Prostate gland (tissue), 2 donors: Measurements from ENCODE around the gene COL23A1. TPM values are rescaled to one million over a fixed set of nuclear protein-coding genes. Genes with fewer than 3 reads are reported as not detected.

ENCODE experiments used
- DNase-seq: peaks from one replicate; pipeline ENCODE4 v3.0.0-alpha.2; 2019; ENCODE audit warnings: low spot score
- H3K27ac ChIP-seq, 2 donors: fragments of 200-600 bp; sonication (generic); 2 replicates each; pipeline ENCODE4 v1.5.1; 2017 to 2019
- H3K27me3 ChIP-seq: fragments of 200-600 bp; sonication (generic); replicated peaks from 2 replicates; pipeline ENCODE4 v1.5.1; 2019; ENCODE audit not compliant: insufficient read depth
- H3K36me3 ChIP-seq, 2 donors: fragments of 200-600 bp; sonication (generic); 1 replicate in 1 of 2; 2 replicates in 1 of 2; pipeline versions ENCODE4 v1.5.1 to v1.8.1; 2017 to 2019
- H3K4me1 ChIP-seq: fragments of 200-600 bp; sonication (generic); replicated peaks from 2 replicates; pipeline ENCODE4 v1.5.1; 2019
- H3K4me3 ChIP-seq, 2 donors: fragments of 200-600 bp; sonication (generic); 2 replicates each; pipeline ENCODE4 v1.5.1; 2017 to 2019
- H3K9me3 ChIP-seq: fragments of 200-600 bp; sonication (generic); 2 replicates; pipeline ENCODE4 v1.5.1; 2017
- CTCF ChIP-seq, 4 experiments: fragments of 200-600 bp in 2 of 4; fragments of 450-650 bp in 2 of 4; sonication (generic) in 2 of 4; IDR thresholded peaks; 1 replicate in 3 of 4; 2 replicates in 1 of 4; pipeline ENCODE4 v1.5.1; 2016 to 2019; ENCODE audit warnings: antibody characterized with exemption in 4 of 4, mild to moderate bottlenecking in 2 of 4, moderate library complexity in 2 of 4
- POLR2A ChIP-seq: fragments of 450-650 bp; IDR thresholded peaks from one replicate; pipeline ENCODE4 v1.6.1; 2016; ENCODE audit warnings: antibody characterized with exemption, mild to moderate bottlenecking
- POLR2AphosphoS5 ChIP-seq: sonication (generic); formaldehyde crosslinking; IDR thresholded peaks from one replicate; pipeline ENCODE4 v1.6.1; 2017; ENCODE audit warnings: antibody characterized with exemption
- WGBS: methylation state at CpG from one replicate; pipeline ENCODE4 v1.1.5; 2018; 5-methylcytosine and 5-hydroxymethylcytosine counted together
- intact Hi-C: fragments of 100-400 bp; cut with DNase I; formaldehyde crosslinking; loops from one replicate; pipeline ENCODE4 v1.14.2; 2022
- total RNA-seq, 2 donors: library from RNA; depleted of rRNA; stranded (reverse); fragments of >200 nt; gene quantifications; one replicate each; pipeline ENCODE4 v1.1.0, GENCODE V29; 2016

The COL23A1 gene
- total RNA-seq, 2 donors from 2014 or later = 2.7 to 6.1 TPM

GRCh38 chr5:178419196-178419595, 171.0 kb downstream of the COL23A1 start:
- DNase-seq = no peak
- WGBS = 72% methylated on average over 4 of the region's 9 CpGs
- intact Hi-C loops = no loop called here
- Histone ChIP-seq H3K9me3 (no peaks in the 10 kb centered on the region), H3K4me1 (no peaks in the 10 kb centered on the region), H3K4me3 (no peak overlapping the region), H3K27ac (no peak overlapping the region), H3K36me3 (no peaks in the 10 kb centered on the region), H3K27me3 (no peaks in the 10 kb centered on the region)
- TF ChIP-seq CTCF (IDR thresholded peaks at IDR 0.05) = no peak
- no peak for TF ChIP-seq POLR2AphosphoS5
- no peak for TF ChIP-seq POLR2A

- DNase-seq = no peak
- Histone ChIP-seq H3K36me3 (no peaks in the 10 kb centered on the region), H3K4me3 (no peak overlapping the region), H3K27me3 (no peaks in the 10 kb centered on the region), H3K27ac (no peak overlapping the region), H3K9me3 (no peaks in the 10 kb centered on the region), H3K4me1 (no peaks in the 10 kb centered on the region)
- 91% methylated on average over 7 of the region's 7 CpGs for WGBS
- TF ChIP-seq POLR2A (no peak), CTCF (IDR thresholded peaks at IDR 0.05) (no peak), POLR2AphosphoS5 (no peak)
- intact Hi-C loops = no loop called here
Measured at GRCh38 chr5:178418471-178419010, 171.7 kb downstream of the COL23A1 start.

- TF ChIP-seq CTCF (IDR thresholded peaks at IDR 0.05) (no peak), POLR2A (no peak), POLR2AphosphoS5 (no peak)
- DNase-seq = no peak
- 94% methylated on average over 2 of the region's 2 CpGs for WGBS
Measured at GRCh38 chr5:178418031-178418430, 172.2 kb downstream of the COL23A1 start.

GRCh38 chr5:178417391-178417811, 172.8 kb downstream of the COL23A1 start:
- intact Hi-C loops = no loop called here
- no peak for TF ChIP-seq POLR2AphosphoS5
- no peak for TF ChIP-seq CTCF (IDR thresholded peaks at IDR 0.05)
- TF ChIP-seq POLR2A = no peak
- Histone ChIP-seq H3K27ac (no peak overlapping the region), H3K4me1 (no peaks in the 10 kb centered on the region), H3K9me3 (no peaks in the 10 kb centered on the region), H3K36me3 (no peaks in the 10 kb centered on the region), H3K4me3 (no peak overlapping the region), H3K27me3 (no peaks in the 10 kb centered on the region)
- WGBS = 75% methylated on average over 13 of the region's 13 CpGs
- no peak for DNase-seq

More at GRCh38 chr5:178418031-178418430, 172.2 kb downstream of the COL23A1 start:
- Histone ChIP-seq H3K4me1 (no peaks in the 10 kb centered on the region), H3K27me3 (no peaks in the 10 kb centered on the region), H3K36me3 (no peaks in the 10 kb centered on the region), H3K27ac (no peak overlapping the region), H3K4me3 (no peak overlapping the region), H3K9me3 (no peaks in the 10 kb centered on the region)
- intact Hi-C loops = no loop called here

GRCh38 chr5:178416919-178417318, 173.3 kb downstream of the COL23A1 start:
- H3K4me3 ChIP-seq = no peak overlapping the region

More at GRCh38 chr5:178416919-178417318, 173.3 kb downstream of the COL23A1 start:
- intact Hi-C loops = no loop called here
- 73% methylated on average over 6 of the region's 6 CpGs for WGBS
- H3K4me1 ChIP-seq = no peaks in the 10 kb centered on the region
- H3K27ac ChIP-seq = no peak overlapping the region
- no peak for TF ChIP-seq POLR2AphosphoS5
- TF ChIP-seq CTCF (IDR thresholded peaks at IDR 0.05) = no peak
- no peak for TF ChIP-seq POLR2A
- H3K27me3 ChIP-seq = no peaks in the 10 kb centered on the region
- H3K36me3 ChIP-seq = no peaks in the 10 kb centered on the region
- no peaks in the 10 kb centered on the region for H3K9me3 ChIP-seq
- no peak for DNase-seq
